HG02759 (cell line): Measurements from ENCODE around the gene RHOBTB1.

ENCODE experiments used
- ATAC-seq: cut with Tn5 transposase; IDR thresholded peaks from one replicate; pipeline ENCODE4 v1.9.1; 2021; ENCODE audit warnings: mild to moderate bottlenecking, moderate library complexity; ENCODE audit not compliant: unreplicated experiment

The RHOBTB1 gene

DNA sequence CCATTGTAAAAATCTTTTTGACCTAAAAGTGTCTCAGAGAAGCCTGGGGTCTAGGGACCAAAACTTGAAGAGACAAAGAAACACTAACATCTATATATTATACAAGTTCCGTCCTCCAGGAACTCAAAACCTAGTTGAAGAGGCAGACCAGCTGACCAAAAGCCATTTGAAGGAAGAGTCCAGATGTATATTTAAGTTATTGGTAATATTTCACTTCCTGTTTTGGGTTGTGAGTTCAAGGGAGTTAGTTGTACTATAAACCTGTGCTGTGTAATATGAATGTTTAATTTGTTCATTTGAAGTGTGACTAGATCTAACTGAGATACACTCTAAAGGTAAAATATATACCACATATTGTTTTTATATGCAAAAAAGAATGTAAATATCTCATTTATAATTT lies 120.7 kb downstream of the RHOBTB1 start:
- no peak for ATAC-seq

GRCh38 chr10:60822809-60823208 lies 121.2 kb downstream of the RHOBTB1 start:
- no peak for ATAC-seq

DNA sequence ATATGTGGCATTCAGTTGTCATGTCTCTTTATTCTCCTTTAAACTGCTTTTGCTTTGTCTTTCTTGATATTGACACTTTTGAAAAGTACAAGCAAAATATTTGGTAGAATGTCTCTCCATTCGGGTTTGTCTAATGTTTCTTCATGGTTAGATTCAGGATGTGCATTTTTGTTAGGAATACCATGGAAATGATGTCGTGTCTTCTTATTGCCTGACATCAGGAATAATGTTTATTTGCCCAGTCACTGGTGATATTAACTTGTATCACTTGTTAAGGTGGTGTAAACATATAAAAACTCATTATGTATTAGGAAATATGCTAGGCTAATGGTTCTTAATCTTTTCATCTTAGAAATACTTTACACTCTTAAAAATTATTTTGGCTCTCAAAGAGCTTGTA lies 122.3 kb downstream of the RHOBTB1 start:
- ATAC-seq = no peak

- ATAC-seq = peak; percentile 61
Measured at GRCh38 chr10:60820093-60820754, 123.8 kb downstream of the RHOBTB1 start.
